Measurements from ENCODE around the gene LANCL1.

The LANCL1 gene

DNA sequence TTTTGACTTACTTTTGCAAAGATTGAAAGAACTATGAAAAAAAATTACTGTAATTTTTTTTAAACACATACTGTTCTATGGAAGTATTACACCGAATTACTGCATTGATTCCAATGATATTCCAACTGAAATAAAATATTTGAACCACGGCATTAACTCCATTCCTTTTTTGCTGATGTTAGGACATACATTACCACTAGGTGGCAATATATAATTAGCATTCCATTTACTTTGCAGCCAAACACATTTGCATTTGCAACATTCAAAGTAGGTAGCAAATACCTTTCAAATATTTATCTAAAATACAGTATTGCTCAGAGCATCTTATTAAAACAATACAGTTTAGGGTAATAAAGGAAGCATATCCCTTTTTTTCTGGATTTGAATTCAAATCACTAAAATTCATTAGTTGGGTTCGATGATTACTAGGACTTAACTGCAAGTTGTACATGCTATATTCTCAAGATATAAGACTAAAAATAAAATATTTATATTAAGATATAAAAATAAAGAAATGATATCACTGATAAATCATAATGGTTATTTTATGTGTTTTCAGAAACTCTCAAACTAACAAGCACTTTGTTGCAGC lies 31.3 kb downstream of the LANCL1 start:
- Histone ChIP-seq H3K9me3 (ENCODE audit: control insufficient read depth, insufficient read depth, low read depth, low read length) (no peaks in the 10 kb centered on the region), H3K27ac (ENCODE audit: extremely low read depth, low read depth, low read length) (no peak overlapping the region), H3K36me3 (ENCODE audit: control insufficient read depth in 2 of 2, insufficient read depth in 1 of 2, low read length in 2 of 2) (peaks cover 4 to 32% of the 10 kb centered on the region in 2 experiments; a peak in 2 of 3 replicates), H3K4me3 (ENCODE audit: low read depth, low read length) (no peak overlapping the region), H3K4me1 (ENCODE audit: control insufficient read depth, insufficient read depth, low read length) (no peaks in the 10 kb centered on the region)
- TF ChIP-seq, protein P1, sequence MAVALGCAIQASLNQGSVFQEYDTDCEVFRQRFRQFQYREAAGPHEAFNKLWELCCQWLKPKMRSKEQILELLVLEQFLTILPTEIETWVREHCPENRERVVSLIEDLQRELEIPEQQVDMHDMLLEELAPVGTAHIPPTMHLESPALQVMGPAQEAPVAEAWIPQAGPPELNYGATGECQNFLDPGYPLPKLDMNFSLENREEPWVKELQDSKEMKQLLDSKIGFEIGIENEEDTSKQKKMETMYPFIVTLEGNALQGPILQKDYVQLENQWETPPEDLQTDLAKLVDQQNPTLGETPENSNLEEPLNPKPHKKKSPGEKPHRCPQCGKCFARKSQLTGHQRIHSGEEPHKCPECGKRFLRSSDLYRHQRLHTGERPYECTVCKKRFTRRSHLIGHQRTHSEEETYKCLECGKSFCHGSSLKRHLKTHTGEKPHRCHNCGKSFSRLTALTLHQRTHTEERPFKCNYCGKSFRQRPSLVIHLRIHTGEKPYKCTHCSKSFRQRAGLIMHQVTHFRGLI (tag by site-specific recombination; IDR thresholded peaks at IDR 0.05) = no peak
- peak; percentile 46 for TF ChIP-seq ZNF654 (tag by site-specific recombination; IDR thresholded peaks at IDR 0.05; ENCODE audit: low read depth)
- no peak for TF ChIP-seq ZNF837 (tag by site-specific recombination; IDR thresholded peaks at IDR 0.05)
- TF ChIP-seq, protein P2, sequence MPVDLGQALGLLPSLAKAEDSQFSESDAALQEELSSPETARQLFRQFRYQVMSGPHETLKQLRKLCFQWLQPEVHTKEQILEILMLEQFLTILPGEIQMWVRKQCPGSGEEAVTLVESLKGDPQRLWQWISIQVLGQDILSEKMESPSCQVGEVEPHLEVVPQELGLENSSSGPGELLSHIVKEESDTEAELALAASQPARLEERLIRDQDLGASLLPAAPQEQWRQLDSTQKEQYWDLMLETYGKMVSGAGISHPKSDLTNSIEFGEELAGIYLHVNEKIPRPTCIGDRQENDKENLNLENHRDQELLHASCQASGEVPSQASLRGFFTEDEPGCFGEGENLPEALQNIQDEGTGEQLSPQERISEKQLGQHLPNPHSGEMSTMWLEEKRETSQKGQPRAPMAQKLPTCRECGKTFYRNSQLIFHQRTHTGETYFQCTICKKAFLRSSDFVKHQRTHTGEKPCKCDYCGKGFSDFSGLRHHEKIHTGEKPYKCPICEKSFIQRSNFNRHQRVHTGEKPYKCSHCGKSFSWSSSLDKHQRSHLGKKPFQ (tag by site-specific recombination; IDR thresholded peaks at IDR 0.05) = no peak
- TF ChIP-seq, protein P3, sequence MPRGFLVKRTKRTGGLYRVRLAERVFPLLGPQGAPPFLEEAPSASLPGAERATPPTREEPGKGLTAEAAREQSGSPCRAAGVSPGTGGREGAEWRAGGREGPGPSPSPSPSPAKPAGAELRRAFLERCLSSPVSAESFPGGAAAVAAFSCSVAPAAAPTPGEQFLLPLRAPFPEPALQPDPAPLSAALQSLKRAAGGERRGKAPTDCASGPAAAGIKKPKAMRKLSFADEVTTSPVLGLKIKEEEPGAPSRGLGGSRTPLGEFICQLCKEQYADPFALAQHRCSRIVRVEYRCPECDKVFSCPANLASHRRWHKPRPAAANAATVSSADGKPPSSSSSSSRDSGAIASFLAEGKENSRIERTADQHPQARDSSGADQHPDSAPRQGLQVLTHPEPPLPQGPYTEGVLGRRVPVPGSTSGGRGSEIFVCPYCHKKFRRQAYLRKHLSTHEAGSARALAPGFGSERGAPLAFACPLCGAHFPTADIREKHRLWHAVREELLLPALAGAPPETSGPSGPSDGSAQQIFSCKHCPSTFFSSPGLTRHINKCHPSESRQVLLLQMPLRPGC (tag by site-specific recombination; IDR thresholded peaks at IDR 0.05) = no peak
- no peak for TF ChIP-seq HOXC10 (CRISPR knock-in tag; IDR thresholded peaks at IDR 0.05)
- no peak for TF ChIP-seq GLIS1 (tag by site-specific recombination; IDR thresholded peaks at IDR 0.05)
- TF ChIP-seq, protein P4, sequence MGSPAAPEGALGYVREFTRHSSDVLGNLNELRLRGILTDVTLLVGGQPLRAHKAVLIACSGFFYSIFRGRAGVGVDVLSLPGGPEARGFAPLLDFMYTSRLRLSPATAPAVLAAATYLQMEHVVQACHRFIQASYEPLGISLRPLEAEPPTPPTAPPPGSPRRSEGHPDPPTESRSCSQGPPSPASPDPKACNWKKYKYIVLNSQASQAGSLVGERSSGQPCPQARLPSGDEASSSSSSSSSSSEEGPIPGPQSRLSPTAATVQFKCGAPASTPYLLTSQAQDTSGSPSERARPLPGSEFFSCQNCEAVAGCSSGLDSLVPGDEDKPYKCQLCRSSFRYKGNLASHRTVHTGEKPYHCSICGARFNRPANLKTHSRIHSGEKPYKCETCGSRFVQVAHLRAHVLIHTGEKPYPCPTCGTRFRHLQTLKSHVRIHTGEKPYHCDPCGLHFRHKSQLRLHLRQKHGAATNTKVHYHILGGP (tag by site-specific recombination; IDR thresholded peaks at IDR 0.05) = no peak
- CTCF ChIA-PET = interaction anchor here (0.7 to 1.0 kb wide), 7 partner anchors 16 to 1483 kb away, joined by 3 to 6 read pairs (median 3); no protein-coding TSS in a partner anchor
- POLR2A ChIA-PET = no interaction called here

DNA sequence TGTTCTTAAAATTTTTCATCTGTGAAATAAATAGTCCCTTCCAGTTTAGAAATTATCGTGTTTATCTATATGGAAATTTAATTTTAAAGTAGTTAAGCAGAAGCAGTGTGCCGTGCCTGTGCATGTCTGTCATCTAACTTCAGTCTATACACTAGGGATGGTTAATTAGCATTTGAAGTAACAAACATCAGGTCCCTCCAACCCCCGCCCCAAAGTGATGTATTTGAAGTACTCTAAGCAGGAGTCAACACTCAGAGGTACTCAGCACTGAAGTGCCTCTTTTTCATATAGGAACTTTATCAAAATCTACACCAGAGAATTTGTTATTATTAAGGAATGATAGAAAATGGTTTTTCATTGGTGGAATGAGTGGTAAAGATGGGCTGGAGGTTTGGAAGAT lies 33.0 kb downstream of the LANCL1 start:
- POLR2A ChIA-PET = no interaction called here
- TF ChIP-seq, protein P2 (tag by site-specific recombination; IDR thresholded peaks at IDR 0.05) = no peak
- TF ChIP-seq FEZF1 (tag by site-specific recombination; IDR thresholded peaks at IDR 0.05) (no peak), BCL11B (tag by site-specific recombination; IDR thresholded peaks at IDR 0.05; ENCODE audit: low read depth) (no peak), GFI1B (tag by site-specific recombination; IDR thresholded peaks at IDR 0.05) (no peak), ZNF211 (tag by site-specific recombination; IDR thresholded peaks at IDR 0.05; ENCODE audit: low read depth) (no peak), ZIC2 (tag by site-specific recombination; IDR thresholded peaks at IDR 0.05) (no peak), ZNF350 (tag by site-specific recombination; IDR thresholded peaks at IDR 0.05) (no peak), ZXDB (tag by site-specific recombination; IDR thresholded peaks at IDR 0.05) (no peak), ZNF16 (tag by site-specific recombination; IDR thresholded peaks at IDR 0.05; ENCODE audit: low read depth) (no peak), ZSCAN23 (tag by site-specific recombination; IDR thresholded peaks at IDR 0.05) (no peak), ZNF837 (tag by site-specific recombination; IDR thresholded peaks at IDR 0.05) (no peak), ZFP69B (tag by site-specific recombination; IDR thresholded peaks at IDR 0.05) (no peak), ZNF324 (tag by site-specific recombination; IDR thresholded peaks at IDR 0.05) (no peak), ZNF654 (tag by site-specific recombination; IDR thresholded peaks at IDR 0.05; ENCODE audit: low read depth) (no peak)
- TF ChIP-seq, protein P5, sequence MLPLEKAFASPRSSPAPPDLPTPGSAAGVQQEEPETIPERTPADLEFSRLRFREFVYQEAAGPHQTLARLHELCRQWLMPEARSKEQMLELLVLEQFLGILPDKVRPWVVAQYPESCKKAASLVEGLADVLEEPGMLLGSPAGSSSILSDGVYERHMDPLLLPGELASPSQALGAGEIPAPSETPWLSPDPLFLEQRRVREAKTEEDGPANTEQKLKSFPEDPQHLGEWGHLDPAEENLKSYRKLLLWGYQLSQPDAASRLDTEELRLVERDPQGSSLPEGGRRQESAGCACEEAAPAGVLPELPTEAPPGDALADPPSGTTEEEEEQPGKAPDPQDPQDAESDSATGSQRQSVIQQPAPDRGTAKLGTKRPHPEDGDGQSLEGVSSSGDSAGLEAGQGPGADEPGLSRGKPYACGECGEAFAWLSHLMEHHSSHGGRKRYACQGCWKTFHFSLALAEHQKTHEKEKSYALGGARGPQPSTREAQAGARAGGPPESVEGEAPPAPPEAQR (tag by site-specific recombination; IDR thresholded peaks at IDR 0.05) = no peak
- Histone ChIP-seq H3K4me1 (ENCODE audit: control insufficient read depth, insufficient read depth, low read length) (no peaks in the 10 kb centered on the region), H3K9me3 (ENCODE audit: control insufficient read depth, insufficient read depth, low read depth, low read length) (no peaks in the 10 kb centered on the region), H3K4me3 (ENCODE audit: low read depth, low read length) (no peak overlapping the region), H3K36me3 (ENCODE audit: control insufficient read depth in 2 of 2, insufficient read depth in 1 of 2, low read length in 2 of 2) (peaks cover 4 to 49% of the 10 kb centered on the region in 2 experiments; a peak in 2 of 3 replicates), H3K27ac (ENCODE audit: extremely low read depth, low read depth, low read length) (no peak overlapping the region)
- CTCF ChIA-PET = no interaction called here
